Pancreas (tissue), 10 donors: ENCODE data around the gene SYNCRIP. TPM values are rescaled to one million over a fixed set of nuclear protein-coding genes. Genes with fewer than 3 reads are reported as not detected.
"Not testable (repeated sequence)": the region's sequence is repeated elsewhere in the genome, so short reads cannot be mapped to it uniquely, and the experiment has no call there.

ENCODE experiments used
- ATAC-seq, 4 donors: fragments of 200-7000 bp; cut with Tn5 transposase; one replicate each; pipeline versions ENCODE4 v1.8.0 to v1.9.1; 2020; ENCODE audit warnings: mild to moderate bottlenecking in 4 of 4, moderate library complexity in 4 of 4
- DNase-seq, 6 donors: peaks; one replicate each; pipeline ENCODE4 v3.0.0-alpha.2; 2020
- FAIRE-seq: peaks from 2 replicates; lab custom pipeline; 2012; peaks lifted over from hg19 to GRCh38; lab: Jason Lieb, UNC
- H3K27ac ChIP-seq, 4 donors: fragments of 200-600 bp; sonication (generic); 1 replicate in 3 of 4; 2 replicates in 1 of 4; pipeline versions ENCODE4 v1.5.0 to v1.8.0; 2020
- H3K27me3 ChIP-seq, 4 donors: fragments of 200-600 bp; one replicate each; pipeline ENCODE4 v1.8.0; 2021
- H3K36me3 ChIP-seq, 3 donors: fragments of 200-600 bp; sonication (generic) in 1 of 3; one replicate each; pipeline versions ENCODE4 v1.5.0 to v1.8.0; 2020 to 2021
- H3K4me1 ChIP-seq, 3 donors: fragments of 200-600 bp; one replicate each; pipeline ENCODE4 v1.8.0; 2021
- H3K4me3 ChIP-seq, 4 donors: fragments of 200-600 bp; sonication (generic) in 2 of 4; one replicate each; pipeline versions ENCODE4 v1.5.0 to v1.8.0; 2020 to 2021
- H3K9me3 ChIP-seq, 4 donors: fragments of 200-600 bp; one replicate each; pipeline ENCODE4 v1.8.0; 2021
- WGBS, 2 donors: extraction: QIAGEN DNeasy Blood & Tissue Kit; methylation state at CpG; one replicate each; pipeline ENCODE4 v1.1.7; 2013; 5-methylcytosine and 5-hydroxymethylcytosine counted together
- intact Hi-C, 3 donors: fragments of 100-400 bp; cut with DNase I; formaldehyde crosslinking; loops; one replicate each; pipeline versions ENCODE4 v1.11.1 to v1.14.2; 2022
- polyA plus RNA-seq, 2 donors: library from polyadenylated mRNA; stranded (reverse); fragments of 200-250 nt; gene quantifications; one replicate each; pipeline ENCODE4 v1.2.3, GENCODE V29; 2013
- total RNA-seq, 6 donors: library from RNA; stranded (reverse); fragmentation: NEBNext Ultra II Directional in 4 of 6; extraction: Animal tissue kit (Norgen Biotek cat#: 25700) in 4 of 6; gene quantifications; one replicate each; pipeline versions ENCODE4 v1.2.1 to v1.2.4, GENCODE V29; 2021 to 2023
- TF ChIP-seq, protein P1 (sequence below), 4 donors: fragments of 200-600 bp; sonication (generic) in 3 of 4; IDR thresholded peaks; one replicate each; pipeline versions ENCODE4 v1.5.0 to v1.8.0; 2021; ENCODE audit warnings: antibody characterized with exemption in 4 of 4
- donor health status: healthy with polysubstance abuse.
- donor health status: DM: no; HTN: no; CAD: no; lungs with moderate emphysema.
- donor health status: DM: no; HTN: no; CAD: no.
- donor health status: control.
- donor health status: control.
- donor health status: Bipolar disorder and iron deficiency.
- donor health status: DM: yes; HTN: yes; CAD: no.
- donor health status: DM: no; HTN: no; CAD: no.
- donor health status: DM: no; HTN: no; CAD: no.
- donor health status: DM: yes; HTN: yes; CAD: no.

The SYNCRIP gene
- total and polyA plus RNA-seq, 8 donors: 14.6 to 48.9 (median 34.9) TPM

DNA sequence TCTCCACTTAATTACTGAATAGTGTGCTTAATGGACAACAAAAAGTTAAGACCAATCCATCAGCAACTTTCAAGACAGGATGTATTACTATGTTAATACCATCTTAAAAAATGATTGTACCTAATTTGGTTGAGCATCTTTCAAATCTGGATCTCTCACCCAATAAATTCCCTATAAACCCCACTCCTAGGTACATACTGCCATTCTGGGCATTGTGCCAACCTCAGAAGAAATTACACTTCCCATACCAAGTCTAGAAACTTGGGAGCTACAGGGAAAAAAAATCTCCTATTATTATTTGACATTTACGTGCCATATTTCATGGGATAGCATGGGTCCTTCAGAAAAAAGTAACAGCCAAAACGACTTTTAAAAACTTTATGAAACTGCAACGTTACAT is 5.1 kb downstream of the SYNCRIP start:
- TF ChIP-seq, protein P1, sequence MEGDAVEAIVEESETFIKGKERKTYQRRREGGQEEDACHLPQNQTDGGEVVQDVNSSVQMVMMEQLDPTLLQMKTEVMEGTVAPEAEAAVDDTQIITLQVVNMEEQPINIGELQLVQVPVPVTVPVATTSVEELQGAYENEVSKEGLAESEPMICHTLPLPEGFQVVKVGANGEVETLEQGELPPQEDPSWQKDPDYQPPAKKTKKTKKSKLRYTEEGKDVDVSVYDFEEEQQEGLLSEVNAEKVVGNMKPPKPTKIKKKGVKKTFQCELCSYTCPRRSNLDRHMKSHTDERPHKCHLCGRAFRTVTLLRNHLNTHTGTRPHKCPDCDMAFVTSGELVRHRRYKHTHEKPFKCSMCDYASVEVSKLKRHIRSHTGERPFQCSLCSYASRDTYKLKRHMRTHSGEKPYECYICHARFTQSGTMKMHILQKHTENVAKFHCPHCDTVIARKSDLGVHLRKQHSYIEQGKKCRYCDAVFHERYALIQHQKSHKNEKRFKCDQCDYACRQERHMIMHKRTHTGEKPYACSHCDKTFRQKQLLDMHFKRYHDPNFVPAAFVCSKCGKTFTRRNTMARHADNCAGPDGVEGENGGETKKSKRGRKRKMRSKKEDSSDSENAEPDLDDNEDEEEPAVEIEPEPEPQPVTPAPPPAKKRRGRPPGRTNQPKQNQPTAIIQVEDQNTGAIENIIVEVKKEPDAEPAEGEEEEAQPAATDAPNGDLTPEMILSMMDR (IDR thresholded peaks at IDR 0.05): no peak
- Histone ChIP-seq H3K36me3 (peaks cover 7 to 68% (median 25%) of the 10 kb centered on the region in 3 donors), H3K4me1 (peaks cover 6 to 30% (median 22%) of the 10 kb centered on the region in 3 donors), H3K9me3 (no peaks in the 10 kb centered on the region), H3K4me3 (no peak overlapping the region), H3K27ac (no peak overlapping the region), H3K27me3 (no peaks in the 10 kb centered on the region)
- no peak for DNase-seq
- 42 to 61% methylated on average over 3 of the region's 3 CpGs for WGBS, 2 donors
- intact Hi-C loops: no loop called here
- no peak for FAIRE-seq
- no peak for ATAC-seq

DNA sequence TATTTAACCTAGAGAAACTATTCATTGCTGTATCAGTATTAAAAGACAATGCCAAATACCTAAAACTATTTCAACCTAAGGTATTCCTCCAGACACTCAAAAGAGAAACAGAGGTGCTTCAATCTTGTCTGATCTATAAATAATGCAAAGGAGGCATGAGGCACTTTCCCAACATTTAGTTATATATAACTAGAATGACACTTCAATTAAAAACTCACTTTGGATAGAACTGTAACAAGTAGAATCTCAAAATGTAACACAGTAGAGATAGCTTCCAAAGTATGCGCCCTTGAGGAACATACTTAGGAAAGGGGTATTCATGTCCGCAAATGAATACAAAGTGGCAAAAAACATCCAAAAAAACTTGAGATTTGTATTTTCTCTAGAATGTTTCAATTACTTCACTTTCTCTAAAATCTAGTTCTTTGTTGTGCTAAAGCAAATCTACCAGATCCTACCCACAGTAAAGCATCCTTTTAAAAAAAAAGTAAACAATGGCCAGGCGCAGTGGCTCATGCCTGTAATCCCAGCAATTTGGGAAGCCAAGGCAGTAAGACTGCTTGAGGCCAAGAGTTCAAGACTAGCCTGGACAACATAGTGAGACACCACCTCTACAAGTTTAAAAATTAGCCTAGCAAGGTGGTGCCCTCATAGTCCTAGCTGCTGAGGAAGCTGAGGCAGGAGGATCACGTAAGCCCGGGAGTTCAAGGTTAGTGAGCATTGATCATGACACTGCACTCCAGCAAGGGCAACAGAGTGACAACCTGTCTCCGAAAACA is 10.3 kb downstream of the SYNCRIP start:
- no peak for FAIRE-seq
- Histone ChIP-seq H3K4me1 (peaks cover 0 to 6% (median 4%) of the 10 kb centered on the region in 3 donors), H3K36me3 (peaks cover 7 to 59% (median 25%) of the 10 kb centered on the region in 3 donors), H3K9me3 (no peaks in the 10 kb centered on the region), H3K27me3 (no peaks in the 10 kb centered on the region), H3K4me3 (no peak overlapping the region), H3K27ac (no peak overlapping the region)
- DNase-seq: no peak
- intact Hi-C loops: no loop called here
- ATAC-seq: no peak
- 88% methylated on average over 6 of the region's 6 CpGs for WGBS, 2 donors
- TF ChIP-seq, protein P1 (IDR thresholded peaks at IDR 0.05): no peak

DNA sequence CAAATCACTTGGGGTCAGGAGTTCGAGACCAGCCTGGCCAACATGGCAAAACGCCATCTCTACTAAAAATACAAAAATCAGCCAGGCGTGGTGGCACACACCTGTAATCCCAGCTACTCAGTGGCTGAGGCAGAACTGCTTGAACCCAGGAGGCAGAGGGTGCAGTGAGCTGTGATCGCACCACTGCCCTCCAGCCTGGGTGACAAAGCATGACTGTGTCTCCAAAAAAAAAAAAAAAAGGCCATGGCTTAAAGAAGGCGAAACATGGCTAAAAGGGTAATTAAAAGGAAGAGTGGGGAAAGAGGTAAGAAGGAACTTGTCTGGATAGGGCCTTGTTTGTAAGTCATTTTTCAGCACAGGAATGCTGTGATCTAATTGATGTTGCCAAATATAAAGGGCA is 11.6 kb downstream of the SYNCRIP start:
- H3K4me1 ChIP-seq: not testable (repeated sequence)

DNA sequence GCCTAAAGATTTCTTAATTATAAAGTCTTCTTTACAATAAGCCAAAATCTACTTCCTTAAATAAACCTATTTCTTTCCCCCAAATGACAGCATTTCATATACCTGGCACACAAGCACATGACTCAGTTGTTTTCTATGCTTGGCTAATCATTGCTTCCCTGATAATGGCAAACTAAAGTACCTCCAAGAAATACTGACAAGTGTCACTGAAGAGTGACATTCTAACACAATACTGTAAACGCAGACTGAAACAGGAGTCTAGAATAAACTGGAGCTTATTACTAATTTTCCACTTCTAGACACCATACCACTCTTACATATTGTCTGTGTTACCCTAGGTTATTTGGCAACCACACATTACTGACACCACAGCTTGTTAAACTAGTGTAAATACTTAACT is 14.3 kb downstream of the SYNCRIP start:
- FAIRE-seq: no peak
- TF ChIP-seq, protein P1 (IDR thresholded peaks at IDR 0.05): no peak
- no peak for ATAC-seq
- H3K27me3 ChIP-seq: no peaks in the 10 kb centered on the region
- DNase-seq: no peak
- H3K36me3 ChIP-seq: peaks cover 0 to 33% (median 3%) of the 10 kb centered on the region in 3 donors
- intact Hi-C loops: no loop called here
- no peak overlapping the region for H3K27ac ChIP-seq
- 68 to 69% methylated on average over 1 of the region's 1 CpG for WGBS, 2 donors
- no peaks in the 10 kb centered on the region for H3K9me3 ChIP-seq
- H3K4me1 ChIP-seq: peaks cover 0 to 4% (median 3%) of the 10 kb centered on the region in 3 donors
- H3K4me3 ChIP-seq: no peak overlapping the region

More for the DNA sequence above, 11.6 kb downstream of the SYNCRIP start:
- ATAC-seq, intact Hi-C loops, H3K27me3 ChIP-seq, DNase-seq, H3K9me3 ChIP-seq, FAIRE-seq, H3K4me3 ChIP-seq, H3K27ac ChIP-seq: not testable (repeated sequence)
- WGBS, 2 donors: 91 to 94% methylated on average over 5 of the region's 5 CpGs
- peaks cover 3 to 56% (median 18%) of the 10 kb centered on the region in 3 donors for H3K36me3 ChIP-seq

DNA sequence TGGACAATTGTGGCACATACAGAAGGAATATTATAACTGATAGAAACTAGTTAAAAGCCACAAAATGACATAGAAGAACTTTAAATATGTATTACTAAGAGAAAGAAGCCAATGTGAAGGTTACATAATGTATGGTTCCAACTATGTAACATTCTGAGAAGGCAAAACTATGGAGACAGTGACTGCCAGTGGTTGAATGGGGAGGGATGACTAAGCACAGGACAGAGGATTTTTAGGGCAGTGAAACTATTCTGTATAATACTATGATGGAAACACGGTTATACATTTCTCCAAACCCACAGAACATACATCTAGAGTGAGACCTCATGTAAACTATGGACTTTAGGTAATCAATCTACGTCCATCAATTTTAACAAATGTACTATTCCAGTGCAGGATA is 22.4 kb downstream of the SYNCRIP start:
- H3K4me1 ChIP-seq: no peaks in the 10 kb centered on the region
- DNase-seq (no peak), FAIRE-seq (no peak), ATAC-seq (no peak)
- no peaks in the 10 kb centered on the region for H3K9me3 ChIP-seq
- H3K4me3 ChIP-seq: no peak overlapping the region
- no peak overlapping the region for H3K27ac ChIP-seq
- no peaks in the 10 kb centered on the region for H3K27me3 ChIP-seq
- TF ChIP-seq, protein P1 (IDR thresholded peaks at IDR 0.05): no peak
- intact Hi-C loops: no loop called here
- WGBS, 2 donors: 95 to 96% methylated on average over 2 of the region's 2 CpGs
- peaks cover 0 to 45% (median 20%) of the 10 kb centered on the region in 3 donors for H3K36me3 ChIP-seq
